Keratinocyte (primary cell): ENCODE measurements around the gene CEP162.

Experiments used
- CTCF ChIP-seq, 3 experiments: IDR thresholded peaks in 1 of 3; conservative IDR thresholded peaks in 1 of 3; optimal IDR thresholded peaks in 1 of 3; 2 replicates in 2 of 3; 3 replicates in 1 of 3; pipeline versions ENCODE3 to v1.5.1; 2011; ENCODE audit warnings: low read length in 3 of 3, mild to moderate bottlenecking in 3 of 3, moderate library complexity in 2 of 3, control low read depth in 1 of 3, inconsistent platforms in 1 of 3; ENCODE audit not compliant: insufficient read depth in 2 of 3; ENCODE audit errors: extremely low read depth in 1 of 3
- EZH2 ChIP-seq: IDR thresholded peaks from one replicate; pipeline ENCODE4 v1.6.1; 2012; ENCODE audit warnings: inconsistent platforms, mild to moderate bottlenecking, low read length, moderate library complexity

GRCh38 chr6:84213217-84213616 is 14.2 kb downstream of the CEP162 start:
- TF ChIP-seq CTCF (optimal IDR thresholded peaks at IDR 0.05 in 1 of 3, IDR thresholded peaks at IDR 0.05 in 1 of 3, conservative IDR thresholded peaks at IDR 0.05 in 1 of 3; ENCODE audit: extremely low read depth in 1 of 3, insufficient read depth in 2 of 3, low read length in 3 of 3) (no peak), EZH2 (no peak)
